Measurements from ENCODE around the gene ZNF776.
"Not testable (repeated sequence)": the region's sequence is repeated elsewhere in the genome, so short reads cannot be mapped to it uniquely, and the experiment has no call there.

ZNF776 gene

GRCh38 chr19:57746580-57747471 is at the start of gene ZNF776:
Gene ZNF776 (plus strand): TSS chr19:57746815. CDS start chr19:57747059, 244 bp downstream.
- DNase-seq (ENCODE audit: low read depth in 2 of 2): peak; percentile 59 to 64

- no peak for DNase-seq (ENCODE audit: low read depth in 2 of 2)
These were observed 45.0 kb upstream of the ZNF776 start for GRCh38 chr19:57701625-57702024.

- no peak for DNase-seq (ENCODE audit: low read depth in 2 of 2)
These were observed 40.3 kb upstream of the ZNF776 start for GRCh38 chr19:57706346-57706745.

GRCh38 chr19:57708641-57709361 is 37.8 kb upstream of the ZNF776 start, which contains the start of gene ZNF154:
Gene ZNF154 (minus strand): TSS chr19:57709204. CDS start chr19:57708971, 233 bp downstream.
- DNase-seq (ENCODE audit: low read depth in 2 of 2): no peak

DNA sequence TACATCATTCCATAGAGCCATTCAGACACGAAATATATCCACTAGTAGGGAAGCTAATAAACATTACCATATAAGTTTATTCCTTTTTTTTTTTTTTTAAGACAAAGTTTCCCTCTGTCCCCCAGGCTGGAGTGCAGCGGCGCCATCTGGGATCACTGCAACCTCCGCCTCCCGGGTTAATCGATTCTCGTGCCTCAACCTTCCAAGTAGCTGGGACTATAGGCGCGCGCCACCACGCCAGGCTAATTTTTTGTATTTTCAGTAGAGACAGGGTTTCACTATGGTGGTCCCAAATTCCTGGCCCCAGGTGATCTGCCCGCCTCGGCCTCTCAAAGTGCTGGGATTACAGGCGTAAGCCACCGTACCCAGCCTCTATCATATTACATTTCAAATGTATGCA is 37.0 kb upstream of the ZNF776 start:
- no peak for DNase-seq (ENCODE audit: low read depth in 2 of 2)

- no peak for DNase-seq (ENCODE audit: low read depth in 2 of 2)
These were observed 34.4 kb upstream of the ZNF776 start for GRCh38 chr19:57712222-57712621.

DNA sequence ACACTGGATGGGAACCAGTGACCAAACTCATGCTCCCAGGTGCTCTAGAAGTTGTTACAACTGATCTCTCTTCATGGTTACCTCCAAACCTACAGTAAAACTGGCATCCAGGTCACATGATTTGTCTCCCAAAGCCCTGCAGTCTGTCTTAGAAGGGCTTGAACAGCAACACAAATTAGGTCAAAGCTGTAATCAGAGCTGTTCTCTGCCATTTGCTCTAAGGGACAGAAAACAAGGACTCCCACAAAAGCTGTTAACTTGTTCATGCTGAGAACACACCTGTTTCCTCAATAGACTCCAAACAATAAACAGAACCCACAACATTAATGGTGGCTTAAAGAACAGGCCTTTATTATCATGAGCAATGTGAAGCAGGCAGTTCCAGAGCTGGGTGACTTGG is 27.2 kb upstream of the ZNF776 start:
- DNase-seq (ENCODE audit: low read depth in 2 of 2): no peak

DNA sequence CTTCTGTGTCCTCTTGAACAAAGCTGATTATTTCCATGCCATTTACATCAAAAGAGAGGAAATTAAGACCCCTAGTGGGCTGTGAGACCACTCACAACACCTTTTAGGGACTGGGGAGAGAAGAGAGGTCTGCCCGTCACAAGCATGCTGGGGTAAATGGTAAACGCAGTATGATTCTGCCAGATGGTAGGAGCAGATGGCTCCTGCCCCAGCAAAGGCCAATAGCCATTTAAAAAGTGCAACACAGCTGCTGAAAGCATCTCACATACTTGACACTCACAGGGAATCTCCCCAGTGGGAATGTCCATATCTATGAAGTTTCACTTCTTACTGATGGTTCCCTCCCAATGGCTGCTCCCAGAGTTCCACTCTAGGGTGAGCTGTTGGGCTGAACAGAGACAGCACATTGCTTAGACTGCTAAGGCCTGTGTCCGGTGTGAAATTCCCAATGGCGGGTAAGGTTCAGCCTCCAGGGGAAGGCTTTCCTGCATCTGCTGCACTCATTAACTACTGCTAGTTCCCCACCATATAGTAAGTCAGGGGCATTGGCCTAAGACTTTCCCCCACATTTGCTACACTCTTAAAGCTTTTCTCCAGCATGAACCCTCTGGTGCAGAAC is 26.6 kb upstream of the ZNF776 start:
- no peak for DNase-seq (ENCODE audit: low read depth in 2 of 2)

GRCh38 chr19:57720878-57721277 is 25.7 kb upstream of the ZNF776 start:
- no peak for DNase-seq (ENCODE audit: low read depth in 2 of 2)

- DNase-seq (ENCODE audit: low read depth in 2 of 2): not testable (repeated sequence)
These were observed 8.3 kb upstream of the ZNF776 start for GRCh38 chr19:57738320-57738719.

DNA sequence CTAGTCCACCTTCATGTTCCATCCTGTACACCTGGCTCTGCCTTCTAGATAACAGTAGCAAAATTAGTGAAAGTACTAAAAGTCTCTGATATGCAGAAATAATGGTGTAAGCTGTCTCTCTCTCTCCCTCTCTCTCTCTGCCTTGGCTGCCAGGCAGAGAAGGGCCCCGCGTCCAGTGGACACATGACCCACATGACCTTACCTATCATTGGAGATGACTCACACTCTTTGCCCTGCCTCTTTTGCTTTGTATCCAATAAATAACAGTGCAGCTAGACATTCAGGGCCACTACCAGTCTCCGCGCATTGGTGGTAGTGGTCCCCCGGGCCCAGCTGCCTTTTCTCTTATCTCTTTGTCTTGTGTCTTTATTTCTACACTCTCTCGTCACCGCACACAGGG is 7.8 kb upstream of the ZNF776 start:
- DNase-seq (ENCODE audit: low read depth in 2 of 2): not testable (repeated sequence)

DNA sequence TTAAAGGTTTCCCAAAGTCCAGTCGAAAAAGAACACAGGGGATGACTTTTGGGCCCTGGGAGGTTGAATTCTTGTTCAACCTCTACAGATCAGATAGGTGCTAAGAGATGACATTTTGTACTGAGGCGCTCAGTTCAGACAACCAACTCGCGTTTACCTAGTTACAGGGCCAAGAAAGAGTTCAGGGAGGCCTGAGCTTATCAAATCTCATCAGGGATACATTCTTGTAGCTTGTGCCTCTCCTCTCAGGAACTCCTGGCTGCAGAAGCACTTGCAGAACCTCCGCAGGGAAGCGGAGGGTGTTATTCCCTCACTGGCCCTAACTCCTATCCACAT is 825 bp downstream of the ZNF776 start:
- DNase-seq (ENCODE audit: low read depth in 2 of 2): no peak

DNA sequence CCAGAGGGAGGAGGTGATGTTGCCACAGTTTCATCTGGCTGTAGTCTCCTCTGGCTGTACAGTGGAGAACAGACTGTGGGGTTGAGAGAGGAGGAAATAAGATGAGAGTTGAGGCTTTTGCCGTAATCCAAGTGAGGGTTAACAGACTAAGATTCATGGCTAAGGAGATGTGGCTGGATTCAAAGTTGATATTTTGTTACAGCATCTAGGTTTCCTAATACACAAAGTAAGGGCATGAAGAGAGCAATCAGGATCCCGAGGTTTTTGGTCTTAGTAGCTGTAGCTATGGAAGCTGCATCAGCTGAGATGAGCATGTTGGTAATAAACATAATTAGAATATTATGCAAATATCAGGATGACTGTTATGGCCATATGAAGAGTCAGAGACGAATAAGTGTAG is 1.4 kb downstream of the ZNF776 start:
- no peak for DNase-seq (ENCODE audit: low read depth in 2 of 2)

DNA sequence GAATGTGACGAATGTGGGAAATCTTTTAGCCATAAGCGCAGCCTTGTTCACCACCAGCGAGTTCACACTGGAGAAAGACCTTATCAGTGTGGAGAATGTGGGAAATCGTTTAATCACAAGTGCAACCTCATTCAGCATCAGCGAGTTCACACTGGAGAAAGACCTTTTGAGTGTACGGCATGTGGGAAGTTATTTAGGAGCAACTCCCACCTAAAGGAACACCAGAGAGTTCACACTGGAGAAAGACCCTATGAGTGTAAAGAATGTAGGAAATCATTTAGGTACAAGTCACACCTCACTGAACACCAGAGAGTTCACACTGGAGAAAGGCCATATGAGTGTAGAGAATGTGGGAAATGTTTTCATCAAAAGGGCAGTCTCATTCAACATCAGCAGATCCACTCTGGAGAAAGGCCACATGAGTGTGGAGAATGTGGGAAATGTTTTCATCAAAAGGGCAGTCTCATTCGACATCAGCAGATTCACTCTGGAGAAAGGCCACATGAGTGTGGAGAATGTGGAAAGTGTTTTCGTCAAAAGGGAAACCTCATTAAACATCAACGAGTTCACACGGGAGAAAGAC is 7.6 kb downstream of the ZNF776 start:
- DNase-seq (ENCODE audit: low read depth in 2 of 2): no peak

GRCh38 chr19:57755031-57755430 is 8.4 kb downstream of the ZNF776 start:
- no peak for DNase-seq (ENCODE audit: low read depth in 2 of 2)

GRCh38 chr19:57757941-57758340 is 11.3 kb downstream of the ZNF776 start:
- DNase-seq (ENCODE audit: low read depth in 2 of 2): no peak

- no peak for DNase-seq (ENCODE audit: low read depth in 2 of 2)
These were observed 12.5 kb downstream of the ZNF776 start for GRCh38 chr19:57759096-57759495.

- peak; percentile 71 to 81 for DNase-seq (ENCODE audit: low read depth in 2 of 2)
These were observed 22.9 kb downstream of the ZNF776 start, which contains the start of gene ZNF586 for GRCh38 chr19:57769345-57770131. Gene ZNF586 (plus strand): TSS chr19:57769676. CDS start chr19:57769843, 167 bp downstream.

GRCh38 chr19:57771417-57771816 is 24.8 kb downstream of the ZNF776 start:
- DNase-seq (ENCODE audit: low read depth in 2 of 2): no peak

DNA sequence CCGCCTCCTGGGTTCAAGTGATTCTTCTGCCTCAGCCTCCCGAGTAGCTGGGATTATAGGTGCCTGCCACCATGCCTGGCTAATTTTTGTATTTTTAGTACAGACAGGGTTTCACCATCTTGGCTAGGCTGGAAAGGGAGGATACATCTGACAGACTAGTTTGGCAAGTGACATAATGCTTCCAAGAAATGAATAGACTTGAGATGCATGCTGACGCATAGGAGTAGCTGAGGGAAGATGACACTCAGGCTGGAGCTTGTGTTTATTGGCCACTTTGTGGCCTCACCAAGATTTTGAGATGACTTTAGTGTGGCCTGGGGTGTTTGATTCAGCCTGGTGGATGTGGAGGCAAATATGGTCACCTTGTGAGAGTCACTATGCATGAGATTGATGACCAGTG is 26.9 kb downstream of the ZNF776 start:
- no peak for DNase-seq (ENCODE audit: low read depth in 2 of 2)

GRCh38 chr19:57776764-57777296 is 30.2 kb downstream of the ZNF776 start:
- DNase-seq (ENCODE audit: low read depth in 2 of 2): no peak
